ENCODE results near the gene CDY2A. TPM values are rescaled to one million over a fixed set of nuclear protein-coding genes. Genes with fewer than 3 reads are reported as not detected.

The CDY2A gene, protein sequence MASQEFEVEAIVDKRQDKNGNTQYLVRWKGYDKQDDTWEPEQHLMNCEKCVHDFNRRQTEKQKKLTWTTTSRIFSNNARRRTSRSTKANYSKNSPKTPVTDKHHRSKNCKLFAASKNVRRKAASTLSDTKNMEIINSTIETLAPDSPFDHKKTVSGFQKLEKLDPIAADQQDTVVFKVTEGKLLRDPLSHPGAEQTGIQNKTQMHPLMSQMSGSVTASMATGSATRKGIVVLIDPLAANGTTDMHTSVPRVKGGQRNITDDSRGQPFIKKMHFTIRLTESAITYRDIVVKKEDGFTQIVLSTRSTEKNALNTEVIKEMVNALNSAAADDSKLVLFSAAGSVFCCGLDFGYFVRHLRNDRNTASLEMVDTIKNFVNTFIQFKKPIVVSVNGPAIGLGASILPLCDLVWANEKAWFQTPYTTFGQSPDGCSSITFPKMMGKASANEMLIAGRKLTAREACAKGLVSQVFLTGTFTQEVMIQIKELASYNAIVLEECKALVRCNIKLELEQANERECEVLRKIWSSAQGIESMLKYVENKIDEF
- not detected in 5 replicates for total RNA-seq (2022; extraction: Qiagen RNA extraction)

DNA sequence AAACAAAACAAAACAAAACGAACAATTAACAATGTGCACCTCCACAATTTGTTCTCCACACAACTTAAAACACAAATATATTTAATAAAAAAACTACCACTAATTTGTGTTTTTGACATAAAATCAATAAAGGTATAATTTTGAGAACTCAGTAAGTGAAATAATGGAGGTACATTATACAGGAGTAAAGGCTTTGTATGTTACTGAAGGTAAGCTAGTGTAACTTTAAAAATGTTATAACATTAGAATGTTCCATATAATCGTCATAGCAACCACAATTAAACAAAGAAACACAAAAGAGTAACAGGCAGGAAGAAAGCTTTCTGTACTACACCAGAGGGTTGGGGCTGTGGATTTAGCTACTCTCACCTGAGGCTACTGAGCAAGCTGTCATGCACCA, at the start of gene CDY2A:
Gene CDY2A, plus strand, starts transcription at position 301 of the 400 bp plus-strand sequence. CDS start 328 bp downstream, outside the sequence.

Other genes starting within 250 kb of the CDY2A start
- not detected in 5 replicates for gene CDY2B, start 145.6 kb upstream of the CDY2A start, total RNA-seq (2022; extraction: Qiagen RNA extraction)